Mucosa of descending colon (tissue), 3 donors: Measurements from ENCODE around the gene DSCAML1. TPM values are rescaled to one million over a fixed set of nuclear protein-coding genes. Genes with fewer than 3 reads are reported as not detected.
A peak's percentile ranks its signal among the peaks of the same experiment; 100 is the strongest.

Experiments used
- ATAC-seq: fragments of 200-7000 bp; cut with Tn5 transposase; one replicate; pipeline ENCODE4 v1.9.1; 2020; ENCODE audit warnings: mild to moderate bottlenecking, moderate library complexity
- DNase-seq, 3 donors: peaks; one replicate each; pipeline ENCODE4 v3.0.0-alpha.2; 2020
- H3K36me3 ChIP-seq: fragments of 200-600 bp; one replicate; pipeline ENCODE4 v1.8.0; 2021; ENCODE audit warnings: low read depth, mild to moderate bottlenecking
- H3K4me1 ChIP-seq: fragments of 200-600 bp; one replicate; pipeline ENCODE4 v1.8.0; 2021; ENCODE audit warnings: low read depth, mild to moderate bottlenecking
- H3K4me3 ChIP-seq: fragments of 200-600 bp; one replicate; pipeline ENCODE4 v1.8.0; 2021; ENCODE audit warnings: mild to moderate bottlenecking
- H3K9me3 ChIP-seq: fragments of 200-600 bp; one replicate; pipeline ENCODE4 v1.8.0; 2021; ENCODE audit warnings: mild to moderate bottlenecking
- intact Hi-C, 2 donors: fragments of 100-400 bp; cut with DNase I in 1 of 2; cut with micrococcal nuclease in 1 of 2; formaldehyde crosslinking; loops; one replicate each; pipeline versions ENCODE4 v1.11.0 to v1.11.1; 2022; cut with DNase I, micrococcal nuclease
- total RNA-seq, 3 donors: library from RNA; stranded (reverse); fragmentation: NEBNext Ultra II Directional in 2 of 3; extraction: Animal tissue kit (Norgen Biotek cat#: 25700) in 2 of 3; gene quantifications; one replicate each; pipeline versions ENCODE4 v1.2.1 to v1.2.4, GENCODE V29; 2021 to 2023
- TF ChIP-seq, protein P1 (sequence below): fragments of 200-600 bp; IDR thresholded peaks from one replicate; pipeline ENCODE4 v1.8.0; 2022; ENCODE audit warnings: antibody characterized with exemption, mild to moderate bottlenecking
- donor health status: DM: no; HTN: no; CAD: no; lungs with moderate emphysema.
- donor health status: DM: no; HTN: no; CAD: no.
- donor health status: DM: no; HTN: yes; CAD: no.

Gene DSCAML1
- total RNA-seq, 3 donors from 2014 or later: 5.0 to 5.5 (median 5.3) TPM

DNA sequence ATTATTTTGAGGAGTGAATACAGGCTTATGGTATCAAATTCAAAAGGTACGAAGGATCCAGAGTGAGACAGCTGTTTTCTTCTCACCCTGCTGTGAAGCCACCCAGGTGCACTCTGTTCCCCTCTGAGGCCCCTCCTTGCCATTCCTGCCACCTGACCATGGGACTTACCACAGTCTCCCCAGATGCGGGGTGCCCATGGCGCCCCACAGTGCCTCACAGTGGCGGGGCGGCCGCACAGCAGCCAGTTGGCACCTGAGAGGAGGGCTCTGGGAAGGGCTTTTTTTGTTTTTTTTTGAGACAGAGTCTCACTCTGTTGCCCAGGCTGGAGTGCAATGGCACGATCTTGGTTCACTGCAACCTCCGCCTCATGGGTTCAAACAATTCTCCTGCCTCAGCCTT lies 317.6 kb downstream of the DSCAML1 start:
- no peak for ATAC-seq

GRCh38 chr11:117478926-117479325 lies 318.1 kb downstream of the DSCAML1 start:
- intact Hi-C loops: no loop called here
- Histone ChIP-seq H3K9me3 (no peaks in the 10 kb centered on the region), H3K4me1 (peaks cover 5% of the 10 kb centered on the region), H3K36me3 (no peaks in the 10 kb centered on the region), H3K4me3 (no peak overlapping the region)
- TF ChIP-seq, protein P1, sequence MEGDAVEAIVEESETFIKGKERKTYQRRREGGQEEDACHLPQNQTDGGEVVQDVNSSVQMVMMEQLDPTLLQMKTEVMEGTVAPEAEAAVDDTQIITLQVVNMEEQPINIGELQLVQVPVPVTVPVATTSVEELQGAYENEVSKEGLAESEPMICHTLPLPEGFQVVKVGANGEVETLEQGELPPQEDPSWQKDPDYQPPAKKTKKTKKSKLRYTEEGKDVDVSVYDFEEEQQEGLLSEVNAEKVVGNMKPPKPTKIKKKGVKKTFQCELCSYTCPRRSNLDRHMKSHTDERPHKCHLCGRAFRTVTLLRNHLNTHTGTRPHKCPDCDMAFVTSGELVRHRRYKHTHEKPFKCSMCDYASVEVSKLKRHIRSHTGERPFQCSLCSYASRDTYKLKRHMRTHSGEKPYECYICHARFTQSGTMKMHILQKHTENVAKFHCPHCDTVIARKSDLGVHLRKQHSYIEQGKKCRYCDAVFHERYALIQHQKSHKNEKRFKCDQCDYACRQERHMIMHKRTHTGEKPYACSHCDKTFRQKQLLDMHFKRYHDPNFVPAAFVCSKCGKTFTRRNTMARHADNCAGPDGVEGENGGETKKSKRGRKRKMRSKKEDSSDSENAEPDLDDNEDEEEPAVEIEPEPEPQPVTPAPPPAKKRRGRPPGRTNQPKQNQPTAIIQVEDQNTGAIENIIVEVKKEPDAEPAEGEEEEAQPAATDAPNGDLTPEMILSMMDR: no peak
- ATAC-seq: no peak
- DNase-seq: peak in 1 of 3 donors; percentile 35

More for the DNA sequence above, 317.6 kb downstream of the DSCAML1 start:
- peaks cover 5% of the 10 kb centered on the region for H3K4me1 ChIP-seq
- H3K36me3 ChIP-seq: no peaks in the 10 kb centered on the region
- no peak overlapping the region for H3K4me3 ChIP-seq
- TF ChIP-seq, protein P1: no peak
- intact Hi-C loops: no loop called here
- DNase-seq: no peak
- H3K9me3 ChIP-seq: no peaks in the 10 kb centered on the region

- Histone ChIP-seq H3K36me3 (no peaks in the 10 kb centered on the region), H3K4me3 (no peak overlapping the region), H3K9me3 (no peaks in the 10 kb centered on the region), H3K4me1 (peaks cover 5% of the 10 kb centered on the region)
- intact Hi-C loops: no loop called here
- ATAC-seq: peak; percentile 88
- TF ChIP-seq, protein P1: no peak
- peak in 2 of 3 donors; percentile 49 to 51 for DNase-seq
Measured at GRCh38 chr11:117478126-117478860, 318.7 kb downstream of the DSCAML1 start.

DNA sequence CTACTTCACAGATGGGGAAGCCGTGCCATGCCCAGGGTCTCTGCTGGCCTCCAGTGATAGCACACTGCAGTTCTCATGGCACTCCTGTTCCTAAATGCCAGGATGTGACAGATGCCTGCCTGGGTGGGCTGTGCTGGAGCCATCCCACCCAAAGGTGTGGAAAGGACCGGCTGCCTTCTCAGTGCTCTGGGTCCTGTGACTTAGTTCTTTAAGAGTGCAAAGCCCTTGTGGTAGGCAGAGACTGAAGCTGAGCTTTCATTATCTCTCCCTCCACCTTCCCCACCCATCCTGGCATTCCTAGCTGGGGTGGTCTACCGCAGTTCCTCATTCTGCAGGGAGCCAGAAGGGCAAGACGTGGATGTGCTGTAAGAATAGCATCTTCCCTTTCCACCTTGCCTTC lies 319.3 kb downstream of the DSCAML1 start:
- TF ChIP-seq, protein P1: no peak
- no peak for ATAC-seq
- Histone ChIP-seq H3K9me3 (no peaks in the 10 kb centered on the region), H3K4me1 (peaks cover 5% of the 10 kb centered on the region), H3K36me3 (no peaks in the 10 kb centered on the region), H3K4me3 (no peak overlapping the region)
- intact Hi-C loops: no loop called here
- no peak for DNase-seq

DNA sequence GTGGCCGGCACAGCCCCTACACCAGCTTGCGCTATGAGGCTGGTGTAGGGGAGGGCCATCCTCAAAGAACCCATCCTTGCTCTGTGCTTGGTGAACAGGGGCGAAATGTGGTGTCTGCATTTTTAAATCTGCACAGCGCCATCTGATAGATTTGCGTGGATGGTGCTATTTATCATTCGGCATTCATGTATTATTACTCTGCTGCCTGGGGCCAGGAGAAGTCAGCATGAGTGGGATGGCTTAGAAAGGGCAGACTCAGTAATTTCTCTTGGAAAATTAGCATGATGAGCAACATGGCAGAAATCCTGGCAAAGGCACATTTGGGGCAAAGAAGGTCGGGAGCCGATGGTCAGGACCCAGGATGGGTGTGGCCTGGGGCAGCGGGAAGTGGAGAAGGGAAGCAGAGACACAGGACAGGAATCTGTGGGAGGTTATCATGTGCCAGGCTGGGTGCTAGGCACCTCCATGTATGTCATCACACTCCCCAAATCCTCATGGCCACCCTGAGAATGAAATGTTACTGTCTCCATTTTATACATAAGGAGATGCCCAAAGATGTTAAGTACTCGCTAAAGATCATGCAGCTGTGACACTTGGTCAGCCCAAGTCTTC lies 320.4 kb downstream of the DSCAML1 start:
- intact Hi-C loops: no loop called here
- no peak for DNase-seq
- no peak for ATAC-seq

More for the DNA sequence above, 320.4 kb downstream of the DSCAML1 start:
- Histone ChIP-seq H3K36me3 (no peaks in the 10 kb centered on the region), H3K9me3 (no peaks in the 10 kb centered on the region), H3K4me3 (no peak overlapping the region), H3K4me1 (peaks cover 5% of the 10 kb centered on the region)
- TF ChIP-seq, protein P1: no peak
